PC-9 (cell line): ENCODE results near the gene PTGDS.

Source experiments
- EZH2 ChIP-seq: fragments of 200-600 bp; sonication (generic); IDR thresholded peaks from 2 replicates; pipeline ENCODE4 v1.8.0; 2017; ENCODE audit warnings: antibody characterized with exemption, low read depth
- TF ChIP-seq, protein P1 (sequence below): fragments of 200-600 bp; sonication (generic); conservative IDR thresholded peaks from 2 replicates; pipeline ENCODE4 v1.6.1; 2017; ENCODE audit warnings: mixed run types, antibody characterized with exemption, mild to moderate bottlenecking, moderate library complexity

DNA sequence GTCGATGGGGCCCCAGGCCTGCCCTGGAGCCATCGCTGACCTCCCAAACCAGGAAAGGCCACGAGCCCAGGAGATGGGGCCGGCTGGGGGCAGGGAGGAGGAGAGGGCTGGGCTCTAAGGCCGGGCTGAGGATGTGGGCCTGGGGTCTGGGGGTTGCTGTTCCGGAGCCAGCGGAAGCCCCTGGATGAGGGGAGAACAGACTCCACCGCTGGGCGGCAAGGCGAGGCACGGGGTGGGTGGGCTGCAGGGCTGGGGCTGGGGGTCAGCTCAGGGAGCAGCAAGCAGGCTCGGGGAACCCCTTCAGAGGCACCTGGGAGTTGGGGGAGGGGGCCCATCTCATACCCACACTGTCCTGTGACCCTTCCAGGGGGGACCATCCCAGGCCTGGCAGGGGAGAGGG lies 13.6 kb upstream of the PTGDS start:
- TF ChIP-seq, protein P1, sequence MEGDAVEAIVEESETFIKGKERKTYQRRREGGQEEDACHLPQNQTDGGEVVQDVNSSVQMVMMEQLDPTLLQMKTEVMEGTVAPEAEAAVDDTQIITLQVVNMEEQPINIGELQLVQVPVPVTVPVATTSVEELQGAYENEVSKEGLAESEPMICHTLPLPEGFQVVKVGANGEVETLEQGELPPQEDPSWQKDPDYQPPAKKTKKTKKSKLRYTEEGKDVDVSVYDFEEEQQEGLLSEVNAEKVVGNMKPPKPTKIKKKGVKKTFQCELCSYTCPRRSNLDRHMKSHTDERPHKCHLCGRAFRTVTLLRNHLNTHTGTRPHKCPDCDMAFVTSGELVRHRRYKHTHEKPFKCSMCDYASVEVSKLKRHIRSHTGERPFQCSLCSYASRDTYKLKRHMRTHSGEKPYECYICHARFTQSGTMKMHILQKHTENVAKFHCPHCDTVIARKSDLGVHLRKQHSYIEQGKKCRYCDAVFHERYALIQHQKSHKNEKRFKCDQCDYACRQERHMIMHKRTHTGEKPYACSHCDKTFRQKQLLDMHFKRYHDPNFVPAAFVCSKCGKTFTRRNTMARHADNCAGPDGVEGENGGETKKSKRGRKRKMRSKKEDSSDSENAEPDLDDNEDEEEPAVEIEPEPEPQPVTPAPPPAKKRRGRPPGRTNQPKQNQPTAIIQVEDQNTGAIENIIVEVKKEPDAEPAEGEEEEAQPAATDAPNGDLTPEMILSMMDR = no peak
- TF ChIP-seq EZH2 = no peak
